Prostate gland (tissue), 2 donors: Measurements from ENCODE around the gene KCNQ1.

Experiments used
- POLR2A ChIP-seq: fragments of 450-650 bp; IDR thresholded peaks from one replicate; pipeline ENCODE4 v1.6.1; 2016; ENCODE audit warnings: antibody characterized with exemption, mild to moderate bottlenecking
- POLR2AphosphoS5 ChIP-seq: sonication (generic); formaldehyde crosslinking; IDR thresholded peaks from one replicate; pipeline ENCODE4 v1.6.1; 2017; ENCODE audit warnings: antibody characterized with exemption
- TF ChIP-seq, protein P1 (sequence below), 4 experiments: fragments of 200-600 bp in 2 of 4; fragments of 450-650 bp in 2 of 4; sonication (generic) in 2 of 4; IDR thresholded peaks; 1 replicate in 3 of 4; 2 replicates in 1 of 4; pipeline ENCODE4 v1.5.1; 2016 to 2019; ENCODE audit warnings: antibody characterized with exemption in 4 of 4, mild to moderate bottlenecking in 2 of 4, moderate library complexity in 2 of 4

DNA sequence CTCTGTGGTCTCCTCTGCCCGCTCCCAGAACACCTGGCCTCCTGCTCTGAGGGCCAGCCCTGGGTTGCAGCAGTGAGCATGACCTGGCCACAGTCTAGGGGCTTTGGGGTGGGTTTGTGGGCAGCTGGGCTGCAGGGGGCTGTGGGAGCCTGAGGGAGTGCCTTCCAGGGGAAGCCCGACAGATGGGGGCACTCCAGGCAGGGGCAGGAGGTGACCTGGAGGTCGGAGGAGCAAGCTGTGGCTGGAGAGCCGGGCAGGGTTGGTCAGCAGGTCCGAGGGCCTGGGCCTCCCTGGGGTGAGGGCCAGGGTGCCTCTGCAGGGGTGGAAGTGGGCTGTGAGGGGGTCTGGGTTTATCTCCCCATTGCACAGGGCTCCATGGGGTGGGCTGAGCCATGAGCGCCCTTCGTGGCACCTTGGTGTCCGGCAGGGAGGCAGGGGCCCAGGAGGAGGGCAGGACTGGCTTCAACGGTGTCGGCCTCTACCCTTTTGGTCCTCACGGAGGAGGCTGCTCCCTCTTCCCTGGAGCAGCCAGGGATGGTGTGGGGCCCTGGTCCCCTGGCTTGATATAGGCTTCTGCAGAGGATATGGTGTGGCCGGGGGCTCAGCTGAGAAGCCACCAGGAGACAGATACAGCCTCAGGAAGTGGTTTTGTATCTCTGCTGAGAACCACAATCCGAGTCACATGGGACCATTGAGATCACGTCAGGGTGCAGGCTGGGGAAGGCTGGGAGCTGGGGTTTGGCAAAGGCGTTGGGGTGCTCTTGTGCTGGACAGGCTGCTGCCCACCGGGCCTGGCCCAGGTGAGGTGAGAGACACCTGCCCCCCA lies 22.3 kb downstream of the KCNQ1 start:
- TF ChIP-seq, protein P1, sequence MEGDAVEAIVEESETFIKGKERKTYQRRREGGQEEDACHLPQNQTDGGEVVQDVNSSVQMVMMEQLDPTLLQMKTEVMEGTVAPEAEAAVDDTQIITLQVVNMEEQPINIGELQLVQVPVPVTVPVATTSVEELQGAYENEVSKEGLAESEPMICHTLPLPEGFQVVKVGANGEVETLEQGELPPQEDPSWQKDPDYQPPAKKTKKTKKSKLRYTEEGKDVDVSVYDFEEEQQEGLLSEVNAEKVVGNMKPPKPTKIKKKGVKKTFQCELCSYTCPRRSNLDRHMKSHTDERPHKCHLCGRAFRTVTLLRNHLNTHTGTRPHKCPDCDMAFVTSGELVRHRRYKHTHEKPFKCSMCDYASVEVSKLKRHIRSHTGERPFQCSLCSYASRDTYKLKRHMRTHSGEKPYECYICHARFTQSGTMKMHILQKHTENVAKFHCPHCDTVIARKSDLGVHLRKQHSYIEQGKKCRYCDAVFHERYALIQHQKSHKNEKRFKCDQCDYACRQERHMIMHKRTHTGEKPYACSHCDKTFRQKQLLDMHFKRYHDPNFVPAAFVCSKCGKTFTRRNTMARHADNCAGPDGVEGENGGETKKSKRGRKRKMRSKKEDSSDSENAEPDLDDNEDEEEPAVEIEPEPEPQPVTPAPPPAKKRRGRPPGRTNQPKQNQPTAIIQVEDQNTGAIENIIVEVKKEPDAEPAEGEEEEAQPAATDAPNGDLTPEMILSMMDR (IDR thresholded peaks at IDR 0.05), result no peak
- TF ChIP-seq POLR2AphosphoS5 (no peak), POLR2A (no peak)
